NK-92 (cell line): Measurements from ENCODE around the gene AGAP1.
"Not testable (repeated sequence)": the region's sequence is repeated elsewhere in the genome, so short reads cannot be mapped to it uniquely, and the experiment has no call there.

Experiments
- DNase-seq: peaks from one replicate; lab custom pipeline; 2025; ENCODE audit not compliant: unreplicated experiment; lab: John Stamatoyannopoulos, UW

The AGAP1 gene

GRCh38 chr2:235584638-235585007 lies 90.8 kb downstream of the AGAP1 start:
- no peak for DNase-seq

- DNase-seq = no peak
These were observed 93.4 kb downstream of the AGAP1 start for GRCh38 chr2:235587202-235587601.

- no peak for DNase-seq
These were observed 94.9 kb downstream of the AGAP1 start for GRCh38 chr2:235588750-235589149.

- no peak for DNase-seq
These were observed 97.4 kb downstream of the AGAP1 start for GRCh38 chr2:235591231-235591730.

GRCh38 chr2:235591921-235592320 lies 98.1 kb downstream of the AGAP1 start:
- DNase-seq = no peak

GRCh38 chr2:235592430-235592829 lies 98.6 kb downstream of the AGAP1 start:
- DNase-seq = no peak

GRCh38 chr2:235592836-235593235 lies 99.0 kb downstream of the AGAP1 start:
- DNase-seq = no peak

GRCh38 chr2:235594041-235594440 lies 100.2 kb downstream of the AGAP1 start:
- no peak for DNase-seq

- no peak for DNase-seq
These were observed 101.1 kb downstream of the AGAP1 start for GRCh38 chr2:235594964-235595363.

GRCh38 chr2:235595422-235596010 lies 101.7 kb downstream of the AGAP1 start:
- no peak for DNase-seq

GRCh38 chr2:235596272-235596671 lies 102.4 kb downstream of the AGAP1 start:
- no peak for DNase-seq

- DNase-seq = no peak
These were observed 103.3 kb downstream of the AGAP1 start for GRCh38 chr2:235597081-235597615.

GRCh38 chr2:235598026-235598425 lies 104.2 kb downstream of the AGAP1 start:
- no peak for DNase-seq

GRCh38 chr2:235598532-235599531 lies 105.0 kb downstream of the AGAP1 start:
- DNase-seq = no peak

- DNase-seq = no peak
These were observed 105.9 kb downstream of the AGAP1 start for GRCh38 chr2:235599596-235600338.

- no peak for DNase-seq
These were observed 106.6 kb downstream of the AGAP1 start for GRCh38 chr2:235600406-235600805.

- no peak for DNase-seq
These were observed 107.1 kb downstream of the AGAP1 start for GRCh38 chr2:235600926-235601325.

GRCh38 chr2:235601960-235602704 lies 108.3 kb downstream of the AGAP1 start:
- DNase-seq = no peak

GRCh38 chr2:235602971-235603370 lies 109.1 kb downstream of the AGAP1 start:
- DNase-seq = not testable (repeated sequence)

- DNase-seq = no peak
These were observed 109.8 kb downstream of the AGAP1 start for GRCh38 chr2:235603659-235604058.
